OCI-LY1 (cell line): ENCODE data around the gene ARHGEF6.

Source experiments
- EZH2 ChIP-seq: fragments of 200-600 bp; sonication (generic), shearing (Covaris generic); IDR thresholded peaks from 2 replicates; pipeline ENCODE4 v1.8.0; 2017; ENCODE audit warnings: borderline replicate concordance, mixed run types, mild to moderate bottlenecking, antibody characterized with exemption, low read length, moderate library complexity, mixed read lengths
- TF ChIP-seq, protein P1 (sequence below): fragments of 200-600 bp; sonication (generic), shearing (Covaris generic); IDR thresholded peaks from 2 replicates; pipeline ENCODE4 v1.5.1; 2017; ENCODE audit warnings: mild to moderate bottlenecking, antibody characterized with exemption, low read length, moderate library complexity, mixed read lengths

DNA sequence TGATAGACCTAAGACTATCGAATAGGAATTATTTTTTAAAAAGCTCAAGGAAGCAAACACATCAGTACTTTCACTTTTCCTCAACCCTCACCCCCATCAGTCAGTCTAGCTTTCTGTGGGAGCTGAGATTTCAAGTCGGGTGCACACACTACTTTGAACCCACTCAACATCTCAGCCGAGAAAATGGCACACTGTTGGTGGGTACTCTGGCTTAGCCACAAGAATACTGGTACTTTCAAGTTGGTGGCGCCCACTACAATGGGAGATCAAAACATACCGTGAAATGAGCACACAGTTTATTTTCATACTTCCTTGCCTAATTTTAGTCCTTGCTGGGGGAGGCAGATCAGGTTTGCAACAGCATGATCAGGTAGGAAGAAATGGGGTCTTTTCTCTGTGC lies 122.6 kb downstream of the ARHGEF6 start:
- TF ChIP-seq, protein P1, sequence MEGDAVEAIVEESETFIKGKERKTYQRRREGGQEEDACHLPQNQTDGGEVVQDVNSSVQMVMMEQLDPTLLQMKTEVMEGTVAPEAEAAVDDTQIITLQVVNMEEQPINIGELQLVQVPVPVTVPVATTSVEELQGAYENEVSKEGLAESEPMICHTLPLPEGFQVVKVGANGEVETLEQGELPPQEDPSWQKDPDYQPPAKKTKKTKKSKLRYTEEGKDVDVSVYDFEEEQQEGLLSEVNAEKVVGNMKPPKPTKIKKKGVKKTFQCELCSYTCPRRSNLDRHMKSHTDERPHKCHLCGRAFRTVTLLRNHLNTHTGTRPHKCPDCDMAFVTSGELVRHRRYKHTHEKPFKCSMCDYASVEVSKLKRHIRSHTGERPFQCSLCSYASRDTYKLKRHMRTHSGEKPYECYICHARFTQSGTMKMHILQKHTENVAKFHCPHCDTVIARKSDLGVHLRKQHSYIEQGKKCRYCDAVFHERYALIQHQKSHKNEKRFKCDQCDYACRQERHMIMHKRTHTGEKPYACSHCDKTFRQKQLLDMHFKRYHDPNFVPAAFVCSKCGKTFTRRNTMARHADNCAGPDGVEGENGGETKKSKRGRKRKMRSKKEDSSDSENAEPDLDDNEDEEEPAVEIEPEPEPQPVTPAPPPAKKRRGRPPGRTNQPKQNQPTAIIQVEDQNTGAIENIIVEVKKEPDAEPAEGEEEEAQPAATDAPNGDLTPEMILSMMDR, result no peak
- no peak for TF ChIP-seq EZH2
